Measurements from ENCODE around the gene SRSF3.

SRSF3 gene

GRCh38 chr6:36623547-36624459, 29.6 kb downstream of the SRSF3 start:
- H3K4me3 ChIP-seq (replicated peaks in 1 of 2; ENCODE audit: low read depth in 2 of 2, low read length in 2 of 2) = no peak overlapping the region
- peak; percentile 86 to 90 for DNase-seq (ENCODE audit: low read depth in 2 of 2)
- TF ChIP-seq CTCF (IDR thresholded peaks at IDR 0.05; ENCODE audit: low read depth, low read length) = peak; percentile 86

- no peak overlapping the region for H3K4me3 ChIP-seq (replicated peaks in 1 of 2; ENCODE audit: low read depth in 2 of 2, low read length in 2 of 2)
- no peak for TF ChIP-seq CTCF (IDR thresholded peaks at IDR 0.05; ENCODE audit: low read depth, low read length)
- no peak for DNase-seq (ENCODE audit: low read depth in 2 of 2)
These were observed 30.4 kb downstream of the SRSF3 start for GRCh38 chr6:36624461-36625157.

GRCh38 chr6:36625158-36625919, 31.2 kb downstream of the SRSF3 start:
- no peak overlapping the region for H3K4me3 ChIP-seq (replicated peaks in 1 of 2; ENCODE audit: low read depth in 2 of 2, low read length in 2 of 2)

GRCh38 chr6:36626636-36627035, 32.5 kb downstream of the SRSF3 start:
- DNase-seq (ENCODE audit: low read depth in 2 of 2) = peak in 1 of 2 donors; percentile 58
- TF ChIP-seq CTCF (IDR thresholded peaks at IDR 0.05; ENCODE audit: low read depth, low read length) = no peak

More at GRCh38 chr6:36625158-36625919, 31.2 kb downstream of the SRSF3 start:
- DNase-seq (ENCODE audit: low read depth in 2 of 2) = peak; percentile 85 to 88
- no peak for TF ChIP-seq CTCF (IDR thresholded peaks at IDR 0.05; ENCODE audit: low read depth, low read length)

GRCh38 chr6:36627141-36627540, 33.0 kb downstream of the SRSF3 start:
- DNase-seq (ENCODE audit: low read depth in 2 of 2) = no peak
- no peak overlapping the region for H3K4me3 ChIP-seq (replicated peaks in 1 of 2; ENCODE audit: low read depth in 2 of 2, low read length in 2 of 2)
- no peak for TF ChIP-seq CTCF (IDR thresholded peaks at IDR 0.05; ENCODE audit: low read depth, low read length)

More at GRCh38 chr6:36626636-36627035, 32.5 kb downstream of the SRSF3 start:
- no peak overlapping the region for H3K4me3 ChIP-seq (replicated peaks in 1 of 2; ENCODE audit: low read depth in 2 of 2, low read length in 2 of 2)

GRCh38 chr6:36627801-36628246, 33.7 kb downstream of the SRSF3 start:
- peak; percentile 82 to 95 for DNase-seq (ENCODE audit: low read depth in 2 of 2)
- TF ChIP-seq CTCF (IDR thresholded peaks at IDR 0.05; ENCODE audit: low read depth, low read length) = no peak
- no peak overlapping the region for H3K4me3 ChIP-seq (replicated peaks in 1 of 2; ENCODE audit: low read depth in 2 of 2, low read length in 2 of 2)
